Endometrial microvascular endothelial cells (primary cell): ENCODE results near the gene ZP1. TPM values are rescaled to one million over a fixed set of nuclear protein-coding genes. Genes with fewer than 3 reads are reported as not detected.

Source experiments
- in situ Hi-C: cut with HindIII; loops from 2 replicates; pipeline ENCODE4 v1.10.0; 2017; ENCODE audit warnings: low sequenced_read_pairs, low pct_unique_long_range_greater_than_20kb; ENCODE audit errors: inconsistent ontology term
- total RNA-seq: library from RNA; depleted of rRNA; stranded (reverse); fragments of >200 nt; gene quantifications from one replicate; pipeline ENCODE4 v1.2.3, GENCODE V29; 2015; ENCODE audit errors: inconsistent ontology term

The ZP1 gene
- total RNA-seq, 1 donor from 2014 or later, result not detected

- in situ Hi-C loops, result no loop called here
These were observed 24.4 kb upstream of the ZP1 start for GRCh38 chr11:60842668-60843600.

GRCh38 chr11:60844045-60844869 lies 23.1 kb upstream of the ZP1 start:
- in situ Hi-C loops, result no loop called here

GRCh38 chr11:60844870-60845221 lies 22.5 kb upstream of the ZP1 start:
- in situ Hi-C loops, result no loop called here

- in situ Hi-C loops, result no loop called here
These were observed 22.0 kb upstream of the ZP1 start for GRCh38 chr11:60845338-60845737.

GRCh38 chr11:60847281-60847680 lies 20.1 kb upstream of the ZP1 start:
- in situ Hi-C loops, result no loop called here

- in situ Hi-C loops, result no loop called here
These were observed 19.4 kb upstream of the ZP1 start for GRCh38 chr11:60847896-60848295.

- in situ Hi-C loops, result no loop called here
These were observed 18.6 kb upstream of the ZP1 start for GRCh38 chr11:60848714-60849151.

GRCh38 chr11:60849641-60850520 lies 17.5 kb upstream of the ZP1 start:
- in situ Hi-C loops, result no loop called here

GRCh38 chr11:60851327-60852104 lies 15.8 kb upstream of the ZP1 start:
- in situ Hi-C loops, result no loop called here

- in situ Hi-C loops, result no loop called here
These were observed 15.0 kb upstream of the ZP1 start for GRCh38 chr11:60852117-60852981.

- in situ Hi-C loops, result no loop called here
These were observed 14.1 kb upstream of the ZP1 start for GRCh38 chr11:60852982-60853950.

- in situ Hi-C loops, result no loop called here
These were observed 13.0 kb upstream of the ZP1 start for GRCh38 chr11:60854140-60854846.

GRCh38 chr11:60854847-60855725 lies 12.3 kb upstream of the ZP1 start:
- in situ Hi-C loops, result no loop called here

- in situ Hi-C loops, result no loop called here
These were observed 11.4 kb upstream of the ZP1 start, which contains the start of gene PTGDR2 for GRCh38 chr11:60855726-60856633. Gene PTGDR2, minus strand, starts transcription at chr11:60855950. Its CDS starts 2,228 bp downstream, at chr11:60853722.
